Activated CD8-positive, alpha-beta T cell treated with anti-CD3 and anti-CD28 coated beads, Interleukin-2, amount 10 ng/mL, durations not matched to agents 7 days and 5 days (primary cell): ENCODE measurements around the gene SEC24A. TPM values are rescaled to one million over a fixed set of nuclear protein-coding genes. Genes with fewer than 3 reads are reported as not detected.
"Not testable (repeated sequence)": the region's sequence is repeated elsewhere in the genome, so short reads cannot be mapped to it uniquely, and the experiment has no call there.

Experiments
- ATAC-seq: fragments of 150-1000 bp; cut with Tn5 transposase; one replicate; pipeline ENCODE4 v1.10.0; 2021; ENCODE audit warnings: moderate library complexity
- CTCF ChIA-PET: fragments of 350-600 bp; sonication (Branson Sonifier 250); formaldehyde crosslinking; loops from one replicate; lab custom pipeline; 2021; ENCODE audit warnings: antibody characterized with exemption; lab: Charles Lee
- POLR2A ChIA-PET: fragments of 350-600 bp; sonication (Branson Sonifier 250); formaldehyde crosslinking; loops from one replicate; lab custom pipeline; 2021; ENCODE audit warnings: antibody characterized with exemption; lab: Charles Lee
- DNase-seq: peaks from one replicate; pipeline ENCODE4 v3.0.0-alpha.2; 2020
- H3K27ac Mint-ChIP-seq: one replicate; pipeline ENCODE4 v1.8.0; 2021; ENCODE audit warnings: mild to moderate bottlenecking, mixed read lengths
- H3K27me3 Mint-ChIP-seq: one replicate; pipeline ENCODE4 v1.8.0; 2021; ENCODE audit warnings: low read depth, mixed read lengths
- H3K36me3 Mint-ChIP-seq: one replicate; pipeline ENCODE4 v1.8.0; 2021; ENCODE audit warnings: low read depth, mixed read lengths
- H3K4me1 Mint-ChIP-seq: one replicate; pipeline ENCODE4 v1.8.0; 2021; ENCODE audit warnings: low read depth, mixed read lengths
- H3K4me3 Mint-ChIP-seq: one replicate; pipeline ENCODE4 v1.8.0; 2021; ENCODE audit warnings: mild to moderate bottlenecking, mixed read lengths
- H3K9me3 Mint-ChIP-seq: one replicate; pipeline ENCODE4 v1.8.0; 2022; ENCODE audit warnings: mixed read lengths; ENCODE audit not compliant: insufficient read depth
- total RNA-seq, 2 experiments: library from RNA; stranded (reverse); gene quantifications; one replicate each; pipeline ENCODE4 v1.2.3, GENCODE V29; 2021

Gene SEC24A
- total RNA-seq, 2 experiments from 2014 or later: 20.8 to 22.6 TPM

DNA sequence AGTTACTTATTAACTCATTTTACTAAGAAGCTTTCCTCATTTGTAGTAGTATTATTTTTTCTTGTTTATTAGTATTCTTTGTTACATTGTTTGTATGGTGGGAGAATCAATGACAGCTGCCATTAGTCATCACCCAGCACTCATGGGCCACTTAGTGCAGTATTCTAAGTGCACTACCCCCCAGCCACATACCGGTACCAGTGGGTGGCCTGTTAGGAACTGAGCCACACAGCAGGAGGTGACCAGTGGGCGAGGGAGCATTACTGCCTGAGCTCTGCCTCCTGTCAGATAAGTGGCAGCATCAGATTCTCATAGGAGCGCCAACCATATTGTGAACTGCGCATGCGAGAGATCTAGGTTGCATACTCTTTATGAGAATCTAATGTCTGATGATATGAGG is 65.5 kb downstream of the SEC24A start:
- Mint-ChIP-seq H3K4me3 (no peak overlapping the region), H3K36me3 (peaks cover 46% of the 10 kb centered on the region), H3K4me1 (no peaks in the 10 kb centered on the region), H3K27me3 (no peaks in the 10 kb centered on the region), H3K27ac (no peak overlapping the region), H3K9me3 (no peaks in the 10 kb centered on the region)
- ATAC-seq (no peak), DNase-seq (no peak)
- ChIA-PET CTCF (interaction anchor here (1.5 kb wide), 1 partner anchor 127 kb away, joined by 3 read pairs; no protein-coding TSS in a partner anchor), POLR2A (no interaction called here)

DNA sequence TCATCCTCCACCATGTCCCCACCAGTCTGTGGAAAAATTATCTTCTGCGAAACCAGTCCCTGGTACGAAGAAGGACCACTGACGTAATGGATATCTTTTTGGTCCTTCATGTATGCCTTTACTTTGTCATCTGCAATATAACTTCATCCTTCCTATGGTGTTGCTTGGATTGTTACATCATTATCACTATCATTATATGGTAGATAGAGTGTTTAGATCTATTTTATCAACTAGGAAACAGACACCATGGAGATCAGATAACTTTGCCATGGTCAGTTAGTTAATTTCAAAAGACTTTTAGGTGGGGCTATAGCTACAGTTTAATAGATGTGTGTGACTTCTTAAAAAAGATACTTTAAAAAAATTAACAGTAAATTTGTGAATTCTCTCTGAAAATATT is 66.0 kb downstream of the SEC24A start:
- Mint-ChIP-seq H3K4me1 (no peaks in the 10 kb centered on the region), H3K9me3 (no peaks in the 10 kb centered on the region), H3K36me3 (peaks cover 45% of the 10 kb centered on the region), H3K27me3 (no peaks in the 10 kb centered on the region), H3K27ac (no peak overlapping the region), H3K4me3 (no peak overlapping the region)
- ATAC-seq (no peak), DNase-seq (no peak)
- POLR2A ChIA-PET: no interaction called here
- CTCF ChIA-PET: interaction anchor here (1.5 kb wide), 1 partner anchor 127 kb away, joined by 3 read pairs; no protein-coding TSS in a partner anchor

DNA sequence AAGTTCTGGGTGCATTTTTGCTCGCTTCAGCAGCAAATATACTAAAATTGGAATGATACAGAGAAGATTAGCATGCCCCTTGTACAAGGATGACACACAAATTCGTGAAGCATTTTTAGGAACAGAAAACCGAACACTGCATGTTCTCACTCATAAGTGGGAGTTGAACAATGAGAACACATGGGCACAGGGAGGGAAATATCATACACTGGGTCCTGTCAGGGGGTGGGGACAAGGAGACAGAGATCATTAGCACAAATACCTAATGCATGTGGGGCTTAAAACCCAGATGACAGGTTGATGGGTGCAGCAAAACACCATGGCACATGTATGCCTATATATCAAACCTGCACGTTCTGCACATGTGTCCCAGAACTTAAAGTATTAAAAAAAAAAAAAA is 66.9 kb downstream of the SEC24A start:
- H3K27ac Mint-ChIP-seq, H3K27me3 Mint-ChIP-seq, ATAC-seq, CTCF ChIA-PET, H3K9me3 Mint-ChIP-seq, H3K4me3 Mint-ChIP-seq, POLR2A ChIA-PET, DNase-seq, H3K4me1 Mint-ChIP-seq: not testable (repeated sequence)
- peaks cover 43% of the 10 kb centered on the region for H3K36me3 Mint-ChIP-seq

DNA sequence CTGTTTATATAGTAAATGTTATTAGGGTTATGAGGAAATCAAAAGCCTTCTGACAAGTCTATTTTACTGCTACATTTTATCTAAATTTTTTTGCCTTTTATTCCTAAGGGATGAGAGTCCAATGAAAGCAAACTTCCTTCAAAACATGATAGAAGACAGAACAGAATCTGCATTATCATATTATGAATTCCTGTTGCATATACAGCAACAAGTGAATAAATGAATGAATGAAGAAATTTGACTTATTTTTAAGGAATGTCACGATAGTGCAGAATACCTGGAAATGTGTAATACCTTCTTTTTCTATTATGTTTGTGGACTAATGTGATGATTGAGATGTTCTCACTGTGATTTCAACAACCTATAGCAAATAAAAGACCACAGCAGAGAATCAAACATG is 76.3 kb downstream of the SEC24A start:
- no peaks in the 10 kb centered on the region for H3K4me1 Mint-ChIP-seq
- no peak overlapping the region for H3K4me3 Mint-ChIP-seq
- ATAC-seq: no peak
- peaks cover 24% of the 10 kb centered on the region for H3K36me3 Mint-ChIP-seq
- no peaks in the 10 kb centered on the region for H3K9me3 Mint-ChIP-seq
- H3K27ac Mint-ChIP-seq: no peak overlapping the region
- H3K27me3 Mint-ChIP-seq: no peaks in the 10 kb centered on the region
- ChIA-PET POLR2A (no interaction called here), CTCF (interaction anchor here (2.3 kb wide), 1 partner anchor 13 kb away, joined by 7 read pairs; the partner anchor contains the start of gene CAMLG)
- DNase-seq: no peak

DNA sequence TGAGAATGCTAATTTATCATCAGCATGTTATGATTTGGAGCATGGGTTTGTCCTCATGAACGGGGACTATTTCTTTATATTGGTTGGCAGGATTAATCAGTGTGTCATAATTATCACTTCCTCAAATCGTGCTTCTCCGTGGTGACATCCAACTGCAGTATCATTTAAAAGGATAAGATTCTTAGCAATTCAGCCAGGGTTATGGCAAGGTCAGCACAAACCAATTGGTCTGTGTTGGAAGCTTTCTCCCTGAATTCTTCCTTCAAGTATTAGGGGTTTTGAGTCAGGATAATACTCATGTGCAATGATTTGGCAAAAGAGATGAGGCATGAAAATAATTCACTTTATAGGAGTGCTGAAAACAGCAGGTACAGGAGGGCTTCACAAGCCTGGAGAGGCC is 84.2 kb downstream of the SEC24A start:
- ChIA-PET POLR2A (no interaction called here), CTCF (no interaction called here)
- DNase-seq: no peak
- no peak overlapping the region for H3K4me3 Mint-ChIP-seq
- H3K36me3 Mint-ChIP-seq: no peaks in the 10 kb centered on the region
- ATAC-seq: no peak
- peaks cover 6% of the 10 kb centered on the region for H3K4me1 Mint-ChIP-seq
- H3K27me3 Mint-ChIP-seq: no peaks in the 10 kb centered on the region
- no peaks in the 10 kb centered on the region for H3K9me3 Mint-ChIP-seq
- H3K27ac Mint-ChIP-seq: no peak overlapping the region

DNA sequence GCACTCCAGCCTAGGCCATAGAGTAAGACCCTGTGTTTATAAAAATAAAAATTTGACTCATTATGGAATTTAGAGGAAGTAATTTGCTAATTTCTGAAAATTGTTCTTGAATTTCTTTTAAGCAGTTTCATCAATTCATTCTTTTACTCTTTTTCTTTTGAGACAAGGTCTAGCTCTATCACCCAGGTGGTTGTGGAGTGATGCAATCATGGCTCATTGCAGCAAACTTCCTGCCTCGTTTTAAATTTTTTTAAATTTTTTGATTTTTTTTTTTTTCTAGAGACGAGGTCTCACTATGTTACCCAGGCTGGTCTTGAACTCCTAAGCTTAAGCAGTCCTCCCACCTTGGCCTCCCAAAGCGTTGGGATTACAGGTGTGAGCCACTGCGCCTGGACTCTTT is 86.7 kb downstream of the SEC24A start:
- Mint-ChIP-seq H3K27me3 (no peaks in the 10 kb centered on the region), H3K9me3 (no peaks in the 10 kb centered on the region), H3K36me3 (no peaks in the 10 kb centered on the region), H3K4me1 (peaks cover 15% of the 10 kb centered on the region), H3K4me3 (no peak overlapping the region), H3K27ac (no peak overlapping the region)
- ChIA-PET POLR2A (interaction anchor here (0.8 to 1.3 kb wide), 3 partner anchors 11 to 169 kb away, joined by 4 to 7 read pairs (median 4); partner anchors contain the start of genes DDX46 and PCBD2), CTCF (interaction anchor here (0.9 to 1.0 kb wide), 2 partner anchors 106 to 170 kb away, joined by 3 read pairs; partner anchors contain the start of gene PCBD2)
- DNase-seq (no peak), ATAC-seq (no peak)

DNA sequence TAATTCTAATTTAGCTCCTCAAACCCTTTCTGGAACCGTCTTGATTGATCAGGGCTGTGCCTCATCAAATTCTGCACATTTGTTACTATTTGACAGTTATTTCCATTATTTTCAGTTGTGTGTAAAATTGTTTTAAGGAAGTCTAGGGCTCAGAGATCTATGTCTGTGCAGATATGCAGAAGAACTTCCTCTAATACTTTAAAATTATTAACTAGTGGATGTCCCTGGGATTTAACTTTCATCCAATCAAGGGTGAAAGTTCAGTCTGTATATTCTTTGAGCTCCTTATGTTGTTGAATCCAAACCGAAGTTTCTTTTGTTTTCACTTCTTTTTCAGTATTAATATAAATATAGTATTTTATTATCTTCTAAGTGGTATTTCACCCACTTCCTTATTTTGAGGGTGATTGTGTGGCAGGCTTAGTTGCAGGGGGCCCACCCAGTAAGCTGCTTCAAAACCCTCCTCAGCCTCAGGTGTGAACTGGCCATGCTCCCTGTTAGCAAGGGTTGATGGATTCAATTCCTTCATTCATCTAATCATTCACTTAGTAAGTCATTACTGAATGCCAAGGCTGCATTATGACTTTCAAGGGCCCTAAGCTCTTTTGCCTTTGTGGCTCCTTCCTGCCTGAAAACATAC is 87.7 kb downstream of the SEC24A start:
- Mint-ChIP-seq H3K27me3 (no peaks in the 10 kb centered on the region), H3K27ac (no peak overlapping the region), H3K36me3 (peaks cover 8% of the 10 kb centered on the region), H3K9me3 (no peaks in the 10 kb centered on the region), H3K4me1 (peaks cover 25% of the 10 kb centered on the region), H3K4me3 (no peak overlapping the region)
- POLR2A ChIA-PET: interaction anchor here (1.1 to 1.3 kb wide), 2 partner anchors 111 to 168 kb away, joined by 3 to 7 read pairs; partner anchors contain the start of gene PCBD2
- ATAC-seq (no peak), DNase-seq (no peak)
- CTCF ChIA-PET: interaction anchor here (0.8 to 1.6 kb wide), 3 partner anchors 23 to 169 kb away, joined by 3 to 6 read pairs (median 3); partner anchors contain the start of gene PCBD2

DNA sequence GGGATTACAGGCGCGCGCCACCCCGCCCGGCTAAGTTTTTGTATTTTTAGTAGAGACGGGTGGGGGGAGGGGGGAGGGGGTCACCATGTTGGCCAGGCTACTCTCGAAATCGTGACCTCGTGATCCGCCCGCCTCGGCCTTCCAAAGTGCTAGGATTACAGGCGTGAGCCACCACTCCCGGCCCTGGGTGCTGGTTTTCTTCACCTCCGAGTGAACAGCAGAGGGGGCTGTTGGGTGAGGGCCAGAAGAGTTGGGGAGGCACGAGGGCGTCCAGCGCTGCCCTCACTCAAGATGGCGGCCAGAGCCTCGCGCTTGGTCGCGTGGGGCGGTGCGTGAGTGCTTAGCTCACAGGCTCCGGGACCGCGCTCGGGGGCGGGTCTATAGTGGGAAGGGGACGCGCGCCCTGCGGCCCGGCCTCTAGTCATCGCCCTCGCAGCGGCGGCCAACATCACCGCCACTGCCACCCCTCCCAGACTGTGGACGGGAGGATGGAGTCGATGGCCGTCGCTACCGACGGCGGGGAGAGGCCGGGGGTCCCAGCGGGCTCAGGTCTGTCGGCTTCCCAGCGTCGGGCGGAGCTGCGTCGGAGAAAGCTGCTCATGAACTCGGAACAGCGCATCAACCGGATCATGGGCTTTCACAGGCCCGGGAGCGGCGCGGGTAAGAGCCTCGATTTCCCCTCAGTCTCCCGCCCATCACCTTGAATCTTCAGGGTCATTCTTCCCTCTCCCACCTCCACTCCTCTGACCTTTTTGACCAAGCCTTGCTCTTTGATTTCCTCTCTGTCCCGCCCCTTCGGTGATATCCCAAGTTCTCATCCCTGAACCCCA is 89.8 kb downstream of the SEC24A start, which contains the start of gene CAMLG:
Gene CAMLG (plus strand): TSS at position 416 of the 830 bp plus-strand sequence. CDS start 73 bp downstream, at position 489.
- ATAC-seq (peak; percentile 99), DNase-seq (peak; percentile 98)
- peaks cover 13% of the 10 kb centered on the region for H3K36me3 Mint-ChIP-seq
- POLR2A ChIA-PET: interaction anchor here (0.6 to 4.2 kb wide), 11 partner anchors 11 to 513 kb away, joined by 3 to 47 read pairs (median 3); partner anchors contain the start of genes C5orf24, CDKN2AIPNL, DDX46 and PCBD2
- H3K9me3 Mint-ChIP-seq: no peaks in the 10 kb centered on the region
- H3K27me3 Mint-ChIP-seq: no peaks in the 10 kb centered on the region
- CTCF ChIA-PET: interaction anchor here (0.7 to 5.5 kb wide), 23 partner anchors 9 to 372 kb away, joined by 3 to 83 read pairs (median 3); partner anchors contain the start of genes C5orf24, DDX46, PCBD2 and TXNDC15
- peak within 1 kb of the TSS; percentile 93 for H3K27ac Mint-ChIP-seq
- peak within 1 kb of the TSS; percentile 84 for H3K4me3 Mint-ChIP-seq
- H3K4me1 Mint-ChIP-seq: peaks cover 30% of the 10 kb centered on the region

DNA sequence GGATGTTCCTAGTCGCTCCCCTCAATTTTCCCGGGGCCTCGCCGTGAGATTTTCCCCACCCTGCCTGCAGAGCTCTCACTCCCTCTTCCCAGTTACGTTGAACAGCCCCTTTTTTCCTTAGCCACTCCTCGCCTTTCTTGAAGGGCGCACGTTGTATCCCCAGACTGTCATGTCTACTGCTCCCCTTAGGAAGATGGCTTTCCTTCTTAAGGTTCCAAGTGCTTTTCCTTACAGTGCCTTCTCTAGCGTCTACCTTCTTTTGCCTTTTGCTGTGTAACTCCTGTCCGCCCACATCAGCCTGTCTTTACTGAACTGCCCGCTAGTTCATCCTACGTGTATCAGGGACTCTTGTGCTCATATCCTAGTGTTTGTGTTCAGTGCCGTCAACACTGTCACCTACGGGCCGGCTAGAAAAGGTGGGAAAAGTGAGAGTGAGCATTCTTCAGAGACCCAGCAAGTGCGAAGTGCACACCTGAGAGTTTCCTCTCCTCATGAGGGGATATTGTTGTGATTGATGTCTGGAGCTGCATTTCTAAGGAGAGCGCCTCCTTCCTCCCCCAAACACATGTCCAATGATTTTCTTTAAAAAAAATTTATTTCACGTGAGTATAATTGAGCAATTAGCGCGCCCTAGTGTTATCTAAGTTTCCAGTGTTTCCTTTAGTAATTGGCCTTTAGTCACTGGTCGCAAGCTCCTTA is 90.5 kb downstream of the SEC24A start:
- ChIA-PET POLR2A (interaction anchor here (0.6 to 4.2 kb wide), 12 partner anchors 10 to 633 kb away, joined by 3 to 47 read pairs (median 4); partner anchors contain the start of genes C5orf24, DDX46, PCBD2 and PPP2CA), CTCF (interaction anchor here (0.7 to 5.5 kb wide), 28 partner anchors 9 to 373 kb away, joined by 3 to 83 read pairs (median 3); partner anchors contain the start of genes C5orf24, DDX46, PCBD2 and TXNDC15)

DNA sequence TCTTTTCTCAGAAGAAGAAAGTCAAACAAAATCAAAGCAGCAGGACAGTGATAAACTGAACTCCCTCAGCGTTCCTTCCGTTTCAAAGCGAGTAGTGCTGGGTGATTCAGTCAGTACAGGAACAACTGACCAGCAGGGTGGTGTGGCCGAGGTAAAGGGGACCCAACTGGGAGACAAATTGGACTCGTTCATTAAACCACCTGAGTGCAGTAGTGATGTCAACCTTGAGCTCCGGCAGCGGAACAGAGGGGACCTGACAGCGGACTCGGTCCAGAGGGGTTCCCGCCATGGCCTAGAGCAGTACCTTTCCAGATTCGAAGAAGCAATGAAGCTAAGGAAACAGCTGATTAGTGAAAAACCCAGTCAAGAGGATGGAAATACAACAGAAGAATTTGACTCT is 92.5 kb downstream of the SEC24A start:
- DNase-seq: no peak
- no peak for ATAC-seq
- POLR2A ChIA-PET: interaction anchor here (1.7 to 4.2 kb wide), 2 partner anchors 17 to 104 kb away, joined by 6 to 47 read pairs; partner anchors contain the start of genes C5orf24 and DDX46

More for the DNA sequence above, 90.5 kb downstream of the SEC24A start:
- H3K36me3 Mint-ChIP-seq: peaks cover 16% of the 10 kb centered on the region
- no peaks in the 10 kb centered on the region for H3K9me3 Mint-ChIP-seq
- H3K4me1 Mint-ChIP-seq: peaks cover 30% of the 10 kb centered on the region
- no peaks in the 10 kb centered on the region for H3K27me3 Mint-ChIP-seq
- peak overlapping the region; percentile 84 for H3K4me3 Mint-ChIP-seq
- peak overlapping the region; percentile 93 for H3K27ac Mint-ChIP-seq
- peak; percentile 49 for DNase-seq
- ATAC-seq: peak; percentile 26

More for the DNA sequence above, 92.5 kb downstream of the SEC24A start:
- H3K4me3 Mint-ChIP-seq: no peak overlapping the region
- peaks cover 18% of the 10 kb centered on the region for H3K36me3 Mint-ChIP-seq
- no peaks in the 10 kb centered on the region for H3K27me3 Mint-ChIP-seq
- CTCF ChIA-PET: interaction anchor here (0.8 to 5.5 kb wide), 5 partner anchors 12 to 164 kb away, joined by 4 to 83 read pairs (median 7); partner anchors contain the start of genes DDX46 and PCBD2
- peaks cover 28% of the 10 kb centered on the region for H3K4me1 Mint-ChIP-seq
- no peaks in the 10 kb centered on the region for H3K9me3 Mint-ChIP-seq
- no peak overlapping the region for H3K27ac Mint-ChIP-seq
